ENCODE data around the gene GTF2H4. TPM values are rescaled to one million over a fixed set of nuclear protein-coding genes. Genes with fewer than 3 reads are reported as not detected.

The GTF2H4 gene
- total and polyA plus RNA-seq, 9 donors: 5.6 to 43.9 (median 25.0) TPM

- H3K27ac ChIP-seq: peak overlapping the region in 1 of 2 donors; percentile 72
- intact Hi-C loops (cut with DNase I): loop anchor here (2.0 to 10.0 kb wide), 3 partner anchors 47 to 198 kb away; no protein-coding TSS in a partner anchor
- TF ChIP-seq POLR2A (IDR thresholded peaks at IDR 0.05) (no peak), CTCF (IDR thresholded peaks at IDR 0.05) (no peak), EP300 (IDR thresholded peaks at IDR 0.05) (no peak)
- peaks cover 6% of the 10 kb centered on the region for H3K4me1 ChIP-seq (ENCODE audit: insufficient read depth)
- no peaks in the 10 kb centered on the region for H3K9me3 ChIP-seq
- no peaks in the 10 kb centered on the region for H3K36me3 ChIP-seq
- H3K27me3 ChIP-seq: no peaks in the 10 kb centered on the region
- H3K4me3 ChIP-seq: no peak overlapping the region
- DNase-seq: no peak
- 86 to 89% (median 87%) methylated on average over 18 of the region's 18 CpGs for WGBS, 3 donors
These were observed 32.6 kb upstream of the GTF2H4 start for GRCh38 chr6:30875244-30876038.

DNA sequence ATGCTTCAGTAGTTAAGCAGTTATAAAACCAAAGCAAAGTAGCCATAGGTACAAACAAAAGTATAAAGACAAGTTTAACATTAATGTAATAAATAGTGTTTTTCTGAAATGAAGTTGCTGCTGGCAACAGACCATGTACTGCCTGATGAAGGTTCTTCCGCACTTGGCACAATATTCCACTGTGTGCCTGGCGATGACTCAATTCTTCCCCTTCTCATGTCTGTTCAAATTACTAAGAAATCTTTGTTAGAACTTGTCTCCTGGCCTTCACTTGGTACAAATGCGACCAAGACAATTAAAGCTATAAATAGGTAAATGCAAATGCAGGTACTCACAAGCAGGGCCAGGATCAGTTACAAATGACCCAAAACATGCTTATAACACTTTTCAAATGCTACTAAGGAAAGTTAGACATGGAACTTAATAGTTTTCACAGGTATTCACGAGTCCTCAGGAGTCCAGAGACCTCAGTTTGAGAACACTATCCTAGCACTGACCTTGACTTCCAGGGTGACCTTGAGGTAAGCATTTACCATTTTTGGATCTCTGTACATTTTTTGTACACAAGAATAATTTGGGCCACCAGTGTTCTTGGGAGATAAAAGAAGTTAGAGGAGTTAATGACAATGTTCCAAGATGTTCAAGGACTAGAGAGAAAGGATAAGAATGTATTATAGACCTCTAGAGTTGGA, 31.8 kb upstream of the GTF2H4 start:
- no peaks in the 10 kb centered on the region for H3K9me3 ChIP-seq
- no peak for TF ChIP-seq EP300 (IDR thresholded peaks at IDR 0.05)
- TF ChIP-seq POLR2A (IDR thresholded peaks at IDR 0.05): no peak
- H3K4me3 ChIP-seq: no peak overlapping the region
- peaks cover 6% of the 10 kb centered on the region for H3K4me1 ChIP-seq (ENCODE audit: insufficient read depth)
- H3K27ac ChIP-seq: peak overlapping the region; percentile 1 to 72
- 26 to 31% (median 28%) methylated on average over 4 of the region's 4 CpGs for WGBS, 3 donors
- peak; percentile 63 to 81 (median 68) for DNase-seq
- no peaks in the 10 kb centered on the region for H3K36me3 ChIP-seq
- H3K27me3 ChIP-seq: no peaks in the 10 kb centered on the region
- intact Hi-C loops (cut with DNase I): loop anchor here (2.0 to 10.0 kb wide), 3 partner anchors 47 to 199 kb away; no protein-coding TSS in a partner anchor

DNA sequence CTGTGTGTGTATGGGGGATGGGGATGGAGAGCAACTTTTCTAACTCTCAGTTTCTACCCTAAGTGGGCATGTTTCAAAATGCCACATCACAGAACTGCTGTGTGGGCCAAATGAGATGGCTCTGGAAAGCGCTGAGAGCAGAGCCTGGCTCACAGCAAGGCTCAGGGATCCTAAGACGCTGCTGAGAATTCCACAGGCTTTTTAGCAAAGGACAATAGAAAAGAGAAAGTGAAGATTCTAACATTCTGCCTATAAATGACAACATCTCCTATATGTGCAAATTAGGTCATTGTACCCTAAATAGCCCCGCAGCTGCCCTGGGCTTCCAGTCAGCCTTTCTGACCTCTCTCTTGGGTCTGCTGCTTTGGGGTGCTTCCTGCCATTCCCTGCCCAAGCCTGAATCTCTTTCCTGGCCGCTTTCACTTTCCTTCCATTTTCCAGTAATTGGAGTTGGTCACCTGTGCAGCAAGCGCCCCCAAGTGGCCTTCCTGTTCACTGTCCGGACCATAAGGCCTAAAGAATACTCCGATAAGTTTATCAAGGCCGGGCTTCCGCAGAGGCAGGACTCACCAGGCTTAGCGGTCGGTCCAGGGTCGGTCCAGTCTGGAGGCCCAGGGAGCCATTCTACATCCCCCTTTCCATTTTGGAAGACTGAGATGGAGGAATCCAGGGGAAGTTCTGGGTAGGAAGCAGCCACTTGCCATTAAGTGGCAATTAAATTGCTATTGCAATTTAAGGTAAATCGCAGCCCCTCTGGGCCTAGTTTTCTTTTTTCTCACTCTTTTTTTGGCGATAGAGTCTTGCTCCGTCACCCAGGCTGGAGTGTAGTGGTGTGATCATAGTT, 30.4 kb upstream of the GTF2H4 start:
- peak; percentile 88 to 94 (median 92) for DNase-seq
- intact Hi-C loops (cut with DNase I): loop anchor here (2.0 to 10.0 kb wide), 4 partner anchors 47 to 200 kb away; no protein-coding TSS in a partner anchor
- Histone ChIP-seq H3K27me3 (no peaks in the 10 kb centered on the region), H3K27ac (peak overlapping the region; percentile 39 to 72), H3K36me3 (no peaks in the 10 kb centered on the region), H3K4me3 (peak overlapping the region; percentile 30), H3K4me1 (ENCODE audit: insufficient read depth) (peaks cover 8% of the 10 kb centered on the region), H3K9me3 (no peaks in the 10 kb centered on the region)
- WGBS, 3 donors: 12 to 15% (median 14%) methylated on average over 15 of the region's 15 CpGs
- TF ChIP-seq CTCF (IDR thresholded peaks at IDR 0.05): peak; percentile 83 to 93 (median 92)
- no peak for TF ChIP-seq EP300 (IDR thresholded peaks at IDR 0.05)

GRCh38 chr6:30879684-30880427, 28.2 kb upstream of the GTF2H4 start:
- DNase-seq: no peak
- TF ChIP-seq POLR2A (IDR thresholded peaks at IDR 0.05) (no peak), CTCF (IDR thresholded peaks at IDR 0.05) (no peak), EP300 (IDR thresholded peaks at IDR 0.05) (no peak)
- peaks cover 13% of the 10 kb centered on the region for H3K4me1 ChIP-seq (ENCODE audit: insufficient read depth)
- H3K9me3 ChIP-seq: no peaks in the 10 kb centered on the region
- H3K4me3 ChIP-seq: no peak overlapping the region
- 84 to 89% (median 86%) methylated on average over 8 of the region's 8 CpGs for WGBS, 3 donors
- H3K27me3 ChIP-seq: no peaks in the 10 kb centered on the region
- intact Hi-C loops (cut with DNase I): loop anchor here (2.0 to 10.0 kb wide), 6 partner anchors 49 to 203 kb away; partner anchors contain the start of genes FLOT1 (in 3 of the 4), IER3 (in 3 of the 4) and PPP1R18 (in 2 of the 4)
- no peaks in the 10 kb centered on the region for H3K36me3 ChIP-seq
- no peak overlapping the region for H3K27ac ChIP-seq

Measured in ovary (tissue), 9 donors.